ENCODE results near the gene TUBGCP2. TPM values are rescaled to one million over a fixed set of nuclear protein-coding genes. Genes with fewer than 3 reads are reported as not detected.

The TUBGCP2 gene, protein sequence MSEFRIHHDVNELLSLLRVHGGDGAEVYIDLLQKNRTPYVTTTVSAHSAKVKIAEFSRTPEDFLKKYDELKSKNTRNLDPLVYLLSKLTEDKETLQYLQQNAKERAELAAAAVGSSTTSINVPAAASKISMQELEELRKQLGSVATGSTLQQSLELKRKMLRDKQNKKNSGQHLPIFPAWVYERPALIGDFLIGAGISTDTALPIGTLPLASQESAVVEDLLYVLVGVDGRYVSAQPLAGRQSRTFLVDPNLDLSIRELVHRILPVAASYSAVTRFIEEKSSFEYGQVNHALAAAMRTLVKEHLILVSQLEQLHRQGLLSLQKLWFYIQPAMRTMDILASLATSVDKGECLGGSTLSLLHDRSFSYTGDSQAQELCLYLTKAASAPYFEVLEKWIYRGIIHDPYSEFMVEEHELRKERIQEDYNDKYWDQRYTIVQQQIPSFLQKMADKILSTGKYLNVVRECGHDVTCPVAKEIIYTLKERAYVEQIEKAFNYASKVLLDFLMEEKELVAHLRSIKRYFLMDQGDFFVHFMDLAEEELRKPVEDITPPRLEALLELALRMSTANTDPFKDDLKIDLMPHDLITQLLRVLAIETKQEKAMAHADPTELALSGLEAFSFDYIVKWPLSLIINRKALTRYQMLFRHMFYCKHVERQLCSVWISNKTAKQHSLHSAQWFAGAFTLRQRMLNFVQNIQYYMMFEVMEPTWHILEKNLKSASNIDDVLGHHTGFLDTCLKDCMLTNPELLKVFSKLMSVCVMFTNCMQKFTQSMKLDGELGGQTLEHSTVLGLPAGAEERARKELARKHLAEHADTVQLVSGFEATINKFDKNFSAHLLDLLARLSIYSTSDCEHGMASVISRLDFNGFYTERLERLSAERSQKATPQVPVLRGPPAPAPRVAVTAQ
- 10 to 100 TPM; 53.3 to 58.2 TPM for total RNA-seq

DNA sequence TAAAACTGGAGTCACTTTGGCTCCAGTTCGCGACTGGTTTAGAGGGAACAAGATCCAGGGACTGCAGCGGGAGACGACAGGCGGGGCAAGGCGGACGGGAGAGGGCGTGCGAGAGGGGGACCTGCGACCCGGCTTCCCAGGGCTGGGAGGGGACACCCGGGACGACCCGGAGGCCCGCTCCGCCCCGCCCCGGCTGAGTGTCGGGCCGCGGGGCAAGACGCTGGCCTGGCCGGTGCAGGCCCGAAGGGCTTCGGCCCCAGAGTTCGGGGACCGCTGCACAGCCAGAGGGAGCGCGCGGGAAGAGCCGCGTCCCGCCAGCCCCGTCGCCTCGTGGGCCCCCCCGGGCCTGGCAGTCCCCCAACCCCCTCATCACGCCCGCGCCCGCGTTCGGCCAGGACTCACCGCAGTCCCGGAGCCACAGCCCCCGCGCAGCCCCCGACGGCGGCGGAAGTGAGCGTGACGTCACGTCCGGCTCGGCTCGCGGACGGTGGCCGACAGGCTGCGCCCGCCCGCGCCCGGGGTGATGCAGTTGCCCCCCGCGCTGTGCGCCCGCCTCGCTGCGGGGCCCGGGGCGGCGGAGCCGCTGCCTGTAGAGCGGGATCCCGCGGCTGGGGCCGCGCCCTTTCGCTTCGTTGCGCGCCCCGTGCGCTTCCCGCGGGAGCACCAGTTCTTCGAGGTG is at the start of gene TUBGCP2, which contains the start of gene ZNF511:
TSS of gene TUBGCP2 (minus strand) at position 452 of the 679 bp plus-strand sequence. CDS start 5,931 bp downstream, outside the sequence.
TSS of gene ZNF511 (plus strand) at position 494 of the 679 bp plus-strand sequence. CDS start at position 524, 30 bp downstream.
- Mint-ChIP-seq H3K9me3 (no peaks in the 10 kb centered on the region), H3K27ac (peak within 1 kb of the TSS; percentile 95), H3K4me1 (ENCODE audit: low read depth in 2 of 2) (peaks cover 19 to 23% of the 10 kb centered on the region in 2 donors), H3K36me3 (no peaks in the 10 kb centered on the region), H3K4me3 (peak within 1 kb of the TSS; percentile 97), H3K27me3 (no peaks in the 10 kb centered on the region)
- ATAC-seq (peak; percentile 92), DNase-seq (ENCODE audit: low spot score) (peak; percentile 93)

DNA sequence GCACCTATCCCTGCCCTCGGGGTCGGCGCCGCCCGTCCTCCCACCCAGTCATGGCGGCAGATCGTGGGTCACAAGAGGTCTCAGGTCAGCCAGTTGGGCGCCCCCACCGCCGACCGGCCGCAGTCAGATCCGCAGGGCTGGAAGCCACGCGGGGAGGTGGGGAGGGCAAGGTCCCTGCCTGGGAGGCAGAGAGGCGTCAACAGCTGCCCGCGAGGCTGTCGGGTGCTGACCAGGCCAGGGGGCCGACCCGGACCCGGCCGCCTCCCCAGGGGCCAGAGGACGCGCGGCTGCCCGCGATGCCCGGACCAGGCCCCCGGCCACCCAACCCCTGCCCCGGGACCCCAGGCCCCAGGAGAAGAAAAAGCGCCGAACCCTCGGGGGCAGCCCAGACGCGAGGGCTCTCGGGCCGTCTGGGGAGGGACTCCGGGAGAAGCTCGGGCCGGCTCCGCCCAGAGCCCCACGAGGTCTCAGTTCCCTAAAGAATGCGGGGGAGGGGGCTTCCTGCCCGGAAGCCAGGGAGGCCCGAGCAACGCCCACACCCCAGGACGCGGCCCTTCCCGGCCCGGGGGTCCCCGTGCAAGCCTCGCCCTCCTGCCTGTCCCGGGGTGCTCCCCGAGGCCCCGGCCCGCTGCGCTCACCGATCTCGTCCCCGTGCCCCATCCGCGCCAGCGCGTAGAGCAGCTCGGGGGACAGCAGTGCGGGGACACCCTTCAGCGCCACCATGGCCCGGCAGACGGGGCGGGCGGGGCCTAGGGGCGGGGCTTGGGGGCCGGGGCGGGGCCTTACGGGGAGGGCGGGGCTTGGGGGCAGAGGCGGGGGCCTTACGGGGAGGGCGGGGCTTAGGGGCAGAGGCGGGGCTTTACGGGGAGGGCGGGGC is 48.9 kb upstream of the TUBGCP2 start, which contains the start of gene FUOM:
TSS of gene FUOM (minus strand) at position 735 of the 877 bp plus-strand sequence. CDS start at position 723, 12 bp downstream.
- no peaks in the 10 kb centered on the region for H3K36me3 Mint-ChIP-seq
- ATAC-seq (peak; percentile 87 to 94), DNase-seq (ENCODE audit: low spot score) (peak; percentile 76)
- no peaks in the 10 kb centered on the region for H3K9me3 Mint-ChIP-seq
- H3K27ac Mint-ChIP-seq, result no peak within 1 kb of the TSS
- peak within 1 kb of the TSS; percentile 51 for H3K4me3 Mint-ChIP-seq
- H3K4me1 Mint-ChIP-seq (ENCODE audit: low read depth in 2 of 2), result no peaks in the 10 kb centered on the region
- H3K27me3 Mint-ChIP-seq, result no peaks in the 10 kb centered on the region

DNA sequence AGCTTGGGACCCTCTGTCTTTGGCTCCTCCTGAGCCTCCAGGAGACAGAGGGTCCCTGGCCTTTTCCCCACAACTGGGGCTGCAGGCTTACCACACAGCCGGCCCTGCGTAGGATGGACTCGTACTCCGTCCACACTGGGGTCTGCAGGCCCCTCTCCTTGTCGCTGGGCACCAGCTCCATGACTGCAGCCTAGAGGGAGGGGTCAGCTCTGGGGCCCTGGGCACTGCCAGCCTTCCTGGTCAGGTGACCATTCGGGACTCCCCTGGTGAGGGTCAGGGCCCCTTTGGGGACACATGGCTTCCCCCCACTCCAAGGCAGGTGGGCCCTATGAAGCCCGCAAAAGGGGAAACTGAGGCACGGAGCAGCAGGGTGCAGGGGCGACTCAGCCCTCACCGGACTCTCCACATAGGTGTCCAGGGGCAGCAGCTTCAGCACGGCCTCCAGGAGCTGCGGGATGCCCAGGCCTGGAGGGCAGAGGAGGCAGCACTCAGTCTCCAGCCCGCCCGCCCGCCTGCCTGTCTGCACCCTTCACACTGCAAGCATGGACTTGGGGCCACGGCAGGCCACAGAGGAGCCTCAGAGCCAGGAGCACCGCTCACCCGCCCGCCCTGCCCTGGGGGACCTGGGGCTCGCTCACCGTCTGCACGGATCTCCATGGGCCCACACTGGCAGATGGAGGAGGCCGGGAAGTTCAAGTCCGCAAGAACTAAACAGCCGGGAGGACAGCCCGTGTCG is 48.0 kb upstream of the TUBGCP2 start:
- DNase-seq (ENCODE audit: low spot score) (no peak), ATAC-seq (no peak)
- H3K4me1 Mint-ChIP-seq (ENCODE audit: low read depth in 2 of 2), result no peaks in the 10 kb centered on the region
- H3K4me3 Mint-ChIP-seq, result peak overlapping the region; percentile 51
- no peaks in the 10 kb centered on the region for H3K9me3 Mint-ChIP-seq
- H3K27ac Mint-ChIP-seq, result no peak overlapping the region
- H3K27me3 Mint-ChIP-seq, result no peaks in the 10 kb centered on the region
- no peaks in the 10 kb centered on the region for H3K36me3 Mint-ChIP-seq

DNA sequence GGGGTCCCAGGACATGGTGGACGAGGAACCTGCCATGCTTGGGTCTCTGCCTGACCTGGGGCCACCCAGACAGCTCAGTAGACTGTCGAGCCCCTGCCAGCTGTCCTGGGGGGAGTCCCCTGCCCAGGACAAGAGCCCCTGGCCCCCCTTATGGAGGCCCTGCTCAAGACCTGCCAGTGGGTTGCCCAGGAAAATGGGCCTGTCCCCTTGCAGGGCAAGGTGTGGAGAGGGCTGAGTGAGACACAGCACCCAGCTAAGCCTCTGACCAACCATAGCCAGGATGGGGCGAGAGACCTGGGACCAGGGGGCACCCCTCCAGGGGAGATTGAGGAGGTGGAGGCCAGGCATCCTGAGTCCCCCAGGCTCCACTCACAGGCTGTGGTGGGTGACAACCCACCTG is 47.3 kb upstream of the TUBGCP2 start:
- no peaks in the 10 kb centered on the region for H3K9me3 Mint-ChIP-seq
- H3K4me3 Mint-ChIP-seq, result no peak overlapping the region
- H3K27ac Mint-ChIP-seq, result no peak overlapping the region
- H3K36me3 Mint-ChIP-seq, result no peaks in the 10 kb centered on the region
- ATAC-seq, result no peak
- DNase-seq (ENCODE audit: low spot score), result no peak
- H3K4me1 Mint-ChIP-seq (ENCODE audit: low read depth in 2 of 2), result no peaks in the 10 kb centered on the region
- H3K27me3 Mint-ChIP-seq, result no peaks in the 10 kb centered on the region

DNA sequence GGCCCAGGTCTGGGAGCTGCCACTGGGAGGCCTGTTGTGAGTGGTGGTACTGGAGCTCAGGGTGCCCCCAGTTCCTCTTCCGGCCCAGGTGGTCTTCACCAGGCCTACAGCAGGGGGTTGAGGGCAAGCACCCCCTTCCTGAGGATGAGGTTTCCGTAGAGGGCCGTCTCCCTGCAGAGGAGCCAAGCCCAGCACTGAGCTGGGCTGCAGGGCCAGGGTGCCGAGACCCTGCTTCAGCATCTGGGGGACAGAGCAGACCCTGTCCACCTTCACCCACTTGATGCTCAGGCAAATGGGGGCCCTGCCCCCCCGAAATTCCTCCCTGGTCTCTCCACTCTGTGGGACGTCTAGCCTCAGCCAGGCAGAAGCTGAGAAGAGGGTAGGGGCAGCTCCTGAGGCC is 46.6 kb upstream of the TUBGCP2 start:
- no peaks in the 10 kb centered on the region for H3K4me1 Mint-ChIP-seq (ENCODE audit: low read depth in 2 of 2)
- DNase-seq (ENCODE audit: low spot score) (no peak), ATAC-seq (no peak)
- H3K36me3 Mint-ChIP-seq, result no peaks in the 10 kb centered on the region
- no peak overlapping the region for H3K4me3 Mint-ChIP-seq
- H3K9me3 Mint-ChIP-seq, result no peaks in the 10 kb centered on the region
- H3K27ac Mint-ChIP-seq, result no peak overlapping the region
- H3K27me3 Mint-ChIP-seq, result no peaks in the 10 kb centered on the region

DNA sequence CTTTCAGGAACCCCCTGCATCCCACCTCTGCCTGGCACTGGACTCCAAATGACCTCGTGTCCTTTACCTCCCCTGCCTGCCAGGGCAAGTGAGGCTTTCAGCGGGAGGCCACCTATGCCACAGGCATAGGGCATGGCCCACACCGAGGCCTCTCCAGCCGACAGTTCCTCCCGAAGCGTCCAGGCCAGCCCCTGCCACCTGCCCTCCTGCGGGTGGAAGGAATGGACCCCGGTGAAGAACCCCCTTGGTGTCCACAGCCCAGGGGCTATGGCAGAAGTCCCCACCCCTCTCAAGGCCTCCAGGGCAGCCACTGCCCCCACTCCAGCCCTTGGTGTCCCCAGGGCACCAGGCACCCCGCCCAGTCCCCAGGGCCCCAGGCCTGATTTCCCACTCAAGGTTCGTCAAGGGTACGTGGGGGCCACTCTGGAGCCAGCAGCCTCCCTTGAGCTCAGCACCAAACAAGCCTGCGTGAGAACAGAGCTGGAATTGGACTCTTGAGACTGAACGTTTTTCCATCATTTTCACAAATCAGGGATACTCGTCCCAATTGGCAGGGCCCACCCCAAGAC is 46.1 kb upstream of the TUBGCP2 start:
- Mint-ChIP-seq H3K4me3 (no peak overlapping the region), H3K36me3 (no peaks in the 10 kb centered on the region), H3K27ac (no peak overlapping the region), H3K4me1 (ENCODE audit: low read depth in 2 of 2) (no peaks in the 10 kb centered on the region), H3K9me3 (no peaks in the 10 kb centered on the region), H3K27me3 (no peaks in the 10 kb centered on the region)
- ATAC-seq, result no peak
- no peak for DNase-seq (ENCODE audit: low spot score)

DNA sequence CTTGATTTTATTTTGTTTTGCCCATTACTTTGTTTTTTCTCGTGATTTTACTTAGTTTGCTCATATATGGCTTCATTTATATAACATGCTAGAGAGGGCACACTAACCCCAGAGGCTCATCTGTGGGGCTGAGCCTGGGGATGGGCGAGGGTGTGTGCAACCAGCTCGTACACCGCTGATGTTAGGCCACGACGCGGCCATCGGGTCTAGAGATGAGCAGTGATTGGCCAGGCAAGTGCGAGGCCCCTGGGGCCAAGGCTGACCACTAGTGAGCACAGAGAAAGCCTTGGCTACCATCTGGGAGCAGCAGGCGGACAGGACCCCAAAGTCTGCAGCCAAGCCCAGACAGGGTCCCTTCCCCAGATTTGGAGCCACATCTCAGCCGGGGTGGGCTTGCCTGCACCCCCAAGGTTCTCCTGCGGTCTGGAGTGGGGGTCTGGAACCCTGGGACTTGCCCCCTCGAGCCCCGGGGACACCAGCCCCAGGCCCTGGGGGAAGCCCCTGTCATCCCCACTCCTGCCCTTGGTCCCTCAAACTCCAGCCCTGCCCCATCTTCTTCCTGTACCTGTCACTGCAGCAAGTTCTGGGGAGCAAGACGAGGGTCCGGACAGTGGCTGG is 45.4 kb upstream of the TUBGCP2 start:
- DNase-seq (ENCODE audit: low spot score), result no peak
- Mint-ChIP-seq H3K36me3 (no peaks in the 10 kb centered on the region), H3K27me3 (peaks cover 2 to 5% of the 10 kb centered on the region in 2 donors), H3K27ac (no peak overlapping the region), H3K4me3 (no peak overlapping the region), H3K9me3 (no peaks in the 10 kb centered on the region), H3K4me1 (ENCODE audit: low read depth in 2 of 2) (peaks cover 2 to 3% of the 10 kb centered on the region in 2 donors)
- no peak for ATAC-seq

DNA sequence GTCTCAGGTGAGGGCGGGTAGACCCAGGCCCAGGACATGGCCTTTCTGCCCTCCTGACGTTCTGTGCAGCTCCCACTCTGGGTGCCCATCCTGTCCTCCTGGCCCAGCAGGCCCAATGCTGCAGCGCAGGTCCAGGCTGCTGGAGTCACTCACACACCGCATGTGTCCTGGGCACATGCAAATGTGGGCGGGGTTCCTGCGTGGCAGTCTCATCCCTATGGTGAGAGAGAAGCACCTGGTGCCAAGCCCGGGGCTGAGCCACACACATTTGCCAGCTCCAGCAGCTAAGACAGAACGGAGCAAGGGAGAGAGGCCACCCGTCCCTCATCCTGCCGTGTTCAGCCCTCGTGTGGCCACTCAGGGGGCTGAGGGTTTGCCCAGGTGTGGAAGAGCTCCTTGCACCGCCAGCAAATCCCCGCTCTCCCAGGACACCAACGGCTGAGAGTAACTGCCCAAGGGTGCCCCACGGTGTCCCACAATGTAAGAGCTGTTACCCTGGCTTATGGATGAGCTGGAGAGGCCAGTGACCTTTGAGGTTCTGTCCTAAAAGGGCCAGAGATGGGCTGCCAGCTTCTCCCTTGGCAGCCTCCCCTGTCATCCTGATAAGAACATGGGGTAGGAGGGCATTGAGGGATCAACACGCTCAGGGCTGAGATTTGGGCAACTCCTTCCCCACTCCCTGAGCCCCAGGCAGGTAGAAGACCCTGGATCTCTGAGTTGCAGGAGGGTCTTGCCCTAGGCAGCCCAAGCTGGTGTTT is 44.7 kb upstream of the TUBGCP2 start:
- ATAC-seq, result no peak
- Mint-ChIP-seq H3K4me1 (ENCODE audit: low read depth in 2 of 2) (peaks cover 3 to 5% of the 10 kb centered on the region in 2 donors), H3K27me3 (peaks cover 4 to 9% of the 10 kb centered on the region in 2 donors)

DNA sequence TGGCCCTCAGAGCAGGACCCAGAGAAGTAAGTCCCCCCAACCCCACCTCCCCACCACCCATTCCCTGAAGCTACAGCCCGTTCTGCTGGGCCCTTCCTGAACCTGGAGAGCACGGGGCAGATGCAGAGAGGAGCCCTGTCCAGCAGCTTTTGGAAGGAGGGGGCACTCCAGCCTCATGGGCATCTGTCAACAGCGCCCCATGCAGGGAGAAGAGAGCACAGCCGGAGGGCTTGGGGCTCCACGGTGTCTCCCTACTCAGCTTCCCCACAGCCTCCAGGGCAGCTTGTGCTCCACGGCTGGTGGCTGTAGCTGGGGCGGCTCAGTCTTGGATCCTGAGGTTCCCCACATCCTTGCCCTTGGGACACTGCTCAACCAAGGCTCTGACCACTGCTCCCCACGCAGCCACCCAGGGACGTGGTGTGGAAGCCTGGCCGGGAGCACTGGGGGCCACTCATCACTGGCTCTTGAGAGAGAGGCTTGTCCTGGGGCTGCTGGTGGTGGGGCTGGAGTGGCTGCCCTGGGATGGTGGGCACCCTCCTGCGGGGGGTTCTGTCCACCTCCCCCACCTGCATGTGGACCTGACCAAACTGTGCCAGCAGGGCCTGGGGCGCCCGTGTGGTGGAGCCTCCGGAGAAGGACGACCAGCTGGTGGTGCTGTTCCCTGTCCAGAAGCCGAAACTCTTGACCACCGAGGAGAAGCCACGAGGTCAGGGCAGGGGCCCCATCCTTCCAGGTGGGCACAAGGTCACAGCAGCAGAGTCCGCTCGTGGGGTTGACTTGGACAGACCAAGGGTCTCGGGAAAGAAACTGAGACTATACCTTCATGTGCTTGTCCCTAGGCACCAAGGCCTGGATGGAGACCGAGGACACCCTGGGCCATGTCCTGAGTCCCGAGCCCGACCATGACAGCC is 43.0 kb upstream of the TUBGCP2 start:
- no peak overlapping the region for H3K4me3 Mint-ChIP-seq
- H3K27me3 Mint-ChIP-seq, result peaks cover 4 to 9% of the 10 kb centered on the region in 2 donors
- no peaks in the 10 kb centered on the region for H3K36me3 Mint-ChIP-seq
- no peaks in the 10 kb centered on the region for H3K9me3 Mint-ChIP-seq
- peaks cover 3 to 5% of the 10 kb centered on the region in 2 donors for H3K4me1 Mint-ChIP-seq (ENCODE audit: low read depth in 2 of 2)
- ATAC-seq (no peak), DNase-seq (ENCODE audit: low spot score) (no peak)
- H3K27ac Mint-ChIP-seq, result no peak overlapping the region

More for the DNA sequence above, 44.7 kb upstream of the TUBGCP2 start:
- Mint-ChIP-seq H3K27ac (no peak overlapping the region), H3K36me3 (no peaks in the 10 kb centered on the region), H3K9me3 (no peaks in the 10 kb centered on the region), H3K4me3 (no peak overlapping the region)
- no peak for DNase-seq (ENCODE audit: low spot score)

DNA sequence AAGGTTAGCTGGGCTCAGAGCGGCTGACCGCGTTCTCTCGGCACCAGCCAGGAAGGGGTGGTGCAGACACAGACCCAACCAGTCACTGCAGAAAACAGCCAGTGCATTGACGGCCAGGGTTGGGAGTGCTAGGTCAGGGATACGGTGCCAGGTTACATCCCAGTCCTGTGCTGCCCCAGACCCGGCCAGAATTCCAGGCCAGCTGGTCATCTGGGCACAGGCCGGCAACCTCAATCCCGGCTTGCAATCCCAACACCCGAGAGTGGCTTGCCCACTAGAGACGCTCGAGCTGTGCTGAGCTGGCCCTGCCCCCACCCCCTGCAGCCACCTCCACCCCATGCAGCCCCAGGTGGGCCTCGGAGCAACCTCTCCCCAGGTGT is 42.3 kb upstream of the TUBGCP2 start:
- Mint-ChIP-seq H3K9me3 (no peaks in the 10 kb centered on the region), H3K36me3 (no peaks in the 10 kb centered on the region), H3K27me3 (peaks cover 4 to 9% of the 10 kb centered on the region in 2 donors), H3K4me1 (ENCODE audit: low read depth in 2 of 2) (peaks cover 3 to 5% of the 10 kb centered on the region in 2 donors), H3K27ac (no peak overlapping the region), H3K4me3 (no peak overlapping the region)
- DNase-seq (ENCODE audit: low spot score) (no peak), ATAC-seq (no peak)

Measured in natural killer cell treated with Interleukin-12 subunit alpha and Interleukin-12 subunit beta and Interleukin-15 and Interleukin-18, amount 100 ng/mL, for 72 hours (primary cell).